Stimulated activated CD4-positive, alpha-beta T cell treated with anti-CD3 and anti-CD28 coated beads, TNF-alpha, amount 100 ng/mL, for 1 hour (primary cell): ENCODE results near the gene PSAPL1.

Source experiments
- DNase-seq, 3 donors: peaks; one replicate each; pipeline ENCODE4 v3.0.0-alpha.2; 2020; ENCODE audit warnings: low read depth in 3 of 3, low spot score in 1 of 3

The PSAPL1 gene

DNA sequence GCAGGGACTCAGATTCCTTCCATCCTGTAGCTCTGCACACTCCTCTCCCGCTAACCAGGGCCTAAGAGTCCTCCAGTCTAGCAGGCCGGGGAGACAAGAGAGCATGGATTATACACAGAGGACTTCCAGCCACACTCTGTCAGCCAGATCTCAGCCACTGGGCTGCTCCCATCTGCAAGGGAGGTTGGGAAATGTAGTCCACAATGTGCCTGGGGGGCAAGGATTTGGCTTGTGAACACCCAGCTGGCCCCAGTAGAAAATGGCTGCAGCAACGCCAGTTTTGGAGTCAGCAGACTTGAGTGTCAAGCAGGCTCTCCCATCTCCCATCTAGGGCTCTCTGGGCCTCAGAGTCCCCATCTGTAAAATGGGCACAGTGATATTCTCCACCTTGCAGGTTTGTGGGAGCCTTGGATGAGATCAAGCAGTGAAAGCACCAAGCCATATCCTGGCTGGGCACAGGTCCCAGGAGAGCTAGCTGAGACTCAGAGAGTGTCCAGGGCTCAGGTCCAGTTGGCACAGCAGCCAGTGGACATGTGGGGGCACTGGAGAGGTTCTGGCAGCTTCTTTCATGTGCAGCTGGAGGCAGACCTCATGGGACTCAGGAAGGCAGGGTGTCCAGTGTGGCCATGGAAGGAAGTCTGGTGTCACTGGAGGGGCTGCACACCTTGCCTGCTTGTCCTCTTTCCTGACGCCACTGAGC is 14.6 kb downstream of the PSAPL1 start:
- DNase-seq: no peak

DNA sequence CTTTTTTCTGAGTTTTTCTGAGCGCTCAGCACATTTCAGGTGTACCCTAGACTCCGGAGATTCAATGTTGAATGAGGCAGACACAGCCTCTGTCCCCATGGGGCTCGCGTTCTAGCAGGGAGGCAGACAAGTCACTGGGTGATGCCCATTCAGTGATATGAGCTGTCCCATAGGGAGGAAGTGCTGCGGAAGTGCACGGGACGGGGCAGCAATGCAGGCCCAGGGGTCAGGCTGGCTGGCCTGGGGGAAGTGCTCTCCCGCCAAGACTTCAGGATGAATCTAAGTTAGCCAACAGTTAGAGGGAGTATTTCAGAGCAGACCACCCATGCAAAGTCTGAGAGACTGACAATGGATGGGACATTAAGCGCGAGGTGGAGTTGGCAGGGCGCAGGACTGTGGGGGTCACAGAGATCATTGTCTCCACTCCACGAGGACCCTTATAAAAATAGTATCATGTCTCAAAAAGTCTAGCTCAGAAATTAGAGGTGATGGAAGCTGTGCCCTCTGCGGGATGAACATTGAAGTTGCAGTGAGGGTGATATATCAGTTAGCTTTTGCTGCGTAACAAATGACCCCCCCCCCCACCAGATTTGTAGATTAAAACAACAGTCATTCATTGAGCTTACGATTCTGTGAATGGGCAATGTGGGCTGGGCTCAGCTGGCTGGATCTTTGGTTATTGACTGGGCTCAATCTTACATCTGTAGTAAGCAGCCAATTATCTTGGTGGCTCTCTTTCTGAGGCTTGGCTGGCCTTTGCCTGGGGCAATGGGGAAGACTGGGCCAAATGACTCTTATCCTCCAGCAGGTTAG is 16.4 kb downstream of the PSAPL1 start:
- DNase-seq: no peak

DNA sequence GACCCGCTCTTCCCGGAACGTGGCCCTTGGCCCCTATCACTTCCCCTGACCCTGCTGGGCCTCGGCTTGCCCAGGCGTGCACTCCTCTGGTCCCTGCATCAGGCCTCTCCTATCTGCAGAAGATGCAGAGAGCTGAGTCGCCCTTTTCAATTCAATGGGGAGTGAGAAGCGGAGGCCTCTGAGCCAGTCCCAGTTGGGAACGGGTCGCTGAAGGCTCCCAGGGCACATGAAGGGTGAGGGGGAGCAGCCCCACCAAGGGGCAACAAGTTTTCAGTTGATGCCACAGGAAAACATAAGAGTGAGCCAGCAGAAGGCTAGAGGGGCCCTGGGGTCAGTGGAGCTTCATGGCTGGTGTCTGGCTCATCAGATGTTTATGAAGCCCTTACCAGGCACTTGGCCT is 17.1 kb downstream of the PSAPL1 start:
- no peak for DNase-seq

DNA sequence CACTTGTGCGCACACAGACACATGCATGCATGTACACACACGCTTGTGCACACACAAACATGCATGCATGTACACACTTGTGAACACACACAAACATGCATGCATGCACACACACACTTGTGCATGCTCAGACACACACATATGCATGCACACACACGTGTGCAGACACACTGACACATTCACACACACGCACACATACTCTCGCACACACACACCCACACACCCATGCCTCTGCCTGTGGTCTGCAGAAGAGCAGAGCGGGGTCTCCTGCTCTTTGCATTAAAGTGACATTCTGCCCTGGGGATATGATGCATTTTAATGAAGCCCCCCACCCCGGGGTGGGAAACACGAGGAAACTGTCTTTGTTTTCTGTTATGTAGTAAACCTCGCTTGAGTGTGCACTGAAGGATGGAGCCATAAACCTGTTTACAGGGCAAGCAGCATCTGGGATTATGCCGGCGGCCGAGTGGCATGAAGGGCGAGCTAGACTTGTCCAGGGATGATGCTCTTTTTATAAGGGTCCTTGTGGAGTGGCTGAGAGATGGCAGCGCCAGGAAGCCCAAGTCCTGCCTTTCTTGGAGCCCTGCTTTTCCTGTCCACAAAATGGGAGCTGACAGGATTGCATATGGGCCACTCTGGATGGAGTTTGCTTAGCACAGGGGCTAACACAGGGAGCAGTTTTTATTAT is 17.8 kb downstream of the PSAPL1 start:
- DNase-seq: no peak

DNA sequence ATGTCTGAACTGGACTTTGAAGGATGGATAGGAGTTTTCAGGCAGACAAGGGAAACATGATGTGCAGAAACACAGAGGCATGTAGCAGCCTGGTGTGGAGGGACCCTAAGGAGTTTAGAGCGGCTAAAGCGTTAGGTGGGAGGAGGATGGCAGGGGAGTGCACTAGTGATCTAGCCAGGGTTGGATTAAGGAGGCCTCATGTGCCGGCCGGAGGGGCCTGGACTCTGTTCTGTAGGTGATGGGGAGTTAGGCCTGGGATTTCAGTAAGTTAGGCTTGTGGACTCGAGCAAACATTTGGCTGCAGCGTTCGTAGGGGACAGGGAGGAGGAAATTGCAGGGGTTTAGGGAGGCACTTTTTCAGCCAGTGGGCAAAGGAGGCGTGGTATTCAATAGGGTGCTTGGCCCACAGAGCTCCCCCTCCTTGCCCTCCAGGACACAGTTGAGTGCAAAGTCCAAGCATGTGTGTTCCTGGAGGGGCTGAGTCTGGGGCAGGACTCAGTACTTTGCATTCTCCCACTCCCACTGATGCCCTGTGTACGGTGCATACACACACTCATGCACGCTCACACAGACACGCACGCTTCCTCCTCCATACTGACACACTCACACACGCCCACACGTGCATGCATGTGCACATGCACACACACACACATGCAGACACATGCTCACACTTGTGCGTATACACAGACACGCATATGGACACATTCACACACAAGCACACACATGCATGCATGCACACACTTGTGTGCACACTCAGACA is 18.6 kb downstream of the PSAPL1 start:
- no peak for DNase-seq

DNA sequence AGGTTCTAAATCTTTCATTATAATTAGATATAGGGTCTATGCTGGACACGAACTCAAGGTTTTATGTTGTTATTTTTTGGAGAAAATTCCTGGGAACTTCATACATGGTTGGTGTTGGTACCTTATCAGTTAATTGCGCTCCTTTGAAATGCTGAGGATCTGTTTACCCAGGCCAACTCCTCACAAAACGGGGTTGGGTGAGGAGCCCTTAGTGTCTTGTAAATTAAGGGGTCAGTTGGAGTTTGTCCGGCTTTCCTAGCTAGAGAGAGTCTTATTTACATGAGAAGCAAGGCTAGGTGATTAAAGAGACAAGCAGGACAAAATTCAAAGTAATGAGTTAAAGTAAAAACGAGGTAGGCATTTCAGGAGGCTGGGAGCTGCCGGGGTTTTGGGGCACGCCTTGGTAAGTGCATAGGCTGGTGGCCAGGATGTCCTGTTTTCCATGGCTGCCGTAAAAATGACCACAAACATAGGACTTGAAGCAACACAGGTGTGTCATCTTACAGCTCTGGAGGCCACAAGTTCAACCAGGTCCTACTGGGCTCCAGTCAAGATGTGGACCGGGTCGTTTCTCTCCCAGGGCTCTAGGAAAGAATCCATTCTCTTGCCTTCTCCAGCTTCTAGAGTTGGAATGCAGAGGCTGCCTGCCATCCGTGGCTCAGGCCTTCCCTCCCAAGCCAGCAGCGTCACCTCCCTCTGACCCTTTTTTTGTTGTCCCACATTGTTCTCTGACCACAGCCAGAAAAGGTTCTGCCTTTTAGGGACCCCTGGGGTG is 19.8 kb downstream of the PSAPL1 start:
- no peak for DNase-seq

DNA sequence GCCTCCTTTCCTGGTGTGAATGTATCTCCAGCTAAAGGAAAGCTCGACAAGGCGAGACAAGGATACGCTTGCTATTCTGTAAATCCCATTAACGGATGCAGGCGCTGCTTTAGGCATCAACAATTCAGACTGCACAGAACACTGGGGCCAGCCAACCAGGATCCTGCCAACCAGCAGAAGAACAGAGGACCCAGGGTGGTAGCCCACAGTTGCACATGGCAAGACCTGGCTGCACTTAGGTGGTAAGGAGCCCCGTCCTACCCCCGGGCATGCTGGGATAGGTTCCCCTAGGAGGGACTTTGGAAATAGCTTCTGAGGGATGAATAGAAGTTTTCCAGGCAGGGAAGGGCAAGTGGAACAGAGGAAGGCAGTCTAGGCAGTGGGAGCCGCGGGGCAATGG is 20.7 kb downstream of the PSAPL1 start:
- no peak for DNase-seq

DNA sequence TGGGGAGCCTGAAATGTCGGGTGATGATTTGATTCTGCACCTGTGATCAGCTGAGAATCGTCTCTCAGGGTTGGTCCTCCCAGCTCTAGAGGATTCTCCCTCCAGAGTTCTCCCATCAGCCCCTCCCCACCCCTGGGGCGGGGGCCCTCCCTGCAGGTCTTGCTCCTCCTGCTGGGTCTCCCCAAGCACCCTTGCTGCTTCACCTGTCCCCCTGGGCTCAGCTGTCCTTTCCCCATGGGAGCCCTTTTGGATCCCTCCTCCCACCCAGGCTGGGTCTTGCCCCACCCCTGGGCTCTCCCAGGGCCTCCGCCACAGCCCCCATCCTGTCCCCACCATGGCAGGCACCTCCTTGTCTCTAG is 22.2 kb downstream of the PSAPL1 start:
- no peak for DNase-seq

DNA sequence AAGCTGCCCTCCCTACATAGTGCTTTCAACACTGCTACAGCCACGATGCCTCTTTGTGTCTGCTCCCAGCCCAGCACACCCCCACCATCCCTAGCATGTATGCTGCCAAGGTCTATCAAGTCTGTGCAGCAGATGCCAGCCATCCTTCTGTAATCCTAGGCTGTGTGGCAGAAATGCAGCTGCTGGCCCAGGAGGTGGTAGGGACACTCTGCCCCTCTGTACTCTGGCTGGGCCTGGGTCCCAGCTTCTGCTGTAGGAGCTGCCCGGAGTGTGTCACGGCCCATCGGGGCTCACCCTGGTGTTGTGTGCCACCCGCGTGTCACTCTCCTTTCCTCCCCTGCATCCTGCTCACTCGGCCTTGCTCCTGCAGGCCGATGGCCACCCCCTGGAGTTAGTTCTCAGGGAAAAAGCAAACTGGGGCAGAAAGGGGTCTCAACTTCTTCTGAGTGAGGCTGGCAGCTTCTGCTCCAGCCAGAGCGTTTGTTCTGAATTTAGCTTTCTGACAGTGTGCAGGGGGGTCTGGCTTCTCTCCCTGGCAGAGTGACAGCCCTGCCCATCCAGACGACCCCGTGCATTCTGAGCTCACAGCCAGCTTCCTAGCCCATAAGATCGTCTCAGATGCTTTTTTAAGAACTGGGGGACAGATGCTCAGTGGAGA is 22.7 kb downstream of the PSAPL1 start:
- no peak for DNase-seq

DNA sequence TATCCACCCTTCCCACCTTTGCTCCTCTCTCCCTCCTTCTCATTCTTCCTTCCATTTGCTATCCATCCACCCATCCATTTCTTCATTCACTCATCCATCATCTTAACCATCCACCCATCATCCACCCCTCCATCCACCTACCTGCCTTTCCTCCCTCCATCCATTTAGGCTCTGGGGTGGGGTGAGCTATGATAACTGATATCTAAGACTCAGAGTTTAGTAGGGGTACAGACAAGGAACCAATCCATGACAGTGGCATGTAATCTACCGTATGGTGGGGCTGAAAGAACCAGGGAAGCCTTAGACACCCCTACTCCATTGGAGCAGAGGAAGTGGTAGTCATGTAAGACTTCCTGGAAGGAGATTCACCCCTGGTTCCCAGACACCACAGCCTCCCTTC is 23.2 kb downstream of the PSAPL1 start:
- DNase-seq: no peak

DNA sequence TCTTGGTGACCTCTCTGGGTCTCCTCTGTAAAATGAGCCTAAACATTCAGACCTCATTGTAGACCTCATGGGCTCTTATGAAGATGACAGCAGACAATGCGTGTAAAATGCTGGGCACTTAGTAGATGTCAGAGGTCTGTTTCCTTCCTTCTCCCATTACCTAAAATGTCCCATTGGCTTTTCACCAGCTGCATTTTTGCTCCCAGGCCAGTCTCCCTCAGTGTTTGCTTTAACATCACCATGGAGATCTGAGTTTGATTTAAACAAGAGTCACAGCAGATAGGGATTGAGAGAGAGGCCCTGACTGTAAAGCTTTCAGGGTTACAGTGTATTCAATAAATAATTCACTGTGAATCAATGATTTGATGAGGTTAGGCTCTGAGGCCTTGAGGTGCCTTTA is 24.3 kb downstream of the PSAPL1 start:
- no peak for DNase-seq

DNA sequence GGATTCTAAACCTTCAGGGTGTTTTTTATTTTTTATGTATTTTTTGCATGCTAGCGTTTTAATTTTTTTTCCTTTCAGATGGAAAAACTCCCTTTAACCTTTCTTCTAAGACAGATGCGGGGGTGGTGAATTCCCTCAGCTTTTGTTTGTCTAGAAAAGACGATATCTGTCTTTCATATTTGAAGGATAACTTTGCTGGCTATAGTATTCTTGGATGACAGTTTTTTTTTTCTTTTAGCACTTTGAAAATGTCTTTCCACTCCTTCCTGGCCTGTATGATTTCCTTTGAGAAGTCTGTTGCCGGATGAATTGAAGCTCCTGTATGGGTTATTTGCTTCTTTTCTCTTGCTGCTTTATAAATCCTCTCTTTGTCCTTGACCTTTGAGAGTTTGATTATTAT is 26.6 kb downstream of the PSAPL1 start:
- no peak for DNase-seq

DNA sequence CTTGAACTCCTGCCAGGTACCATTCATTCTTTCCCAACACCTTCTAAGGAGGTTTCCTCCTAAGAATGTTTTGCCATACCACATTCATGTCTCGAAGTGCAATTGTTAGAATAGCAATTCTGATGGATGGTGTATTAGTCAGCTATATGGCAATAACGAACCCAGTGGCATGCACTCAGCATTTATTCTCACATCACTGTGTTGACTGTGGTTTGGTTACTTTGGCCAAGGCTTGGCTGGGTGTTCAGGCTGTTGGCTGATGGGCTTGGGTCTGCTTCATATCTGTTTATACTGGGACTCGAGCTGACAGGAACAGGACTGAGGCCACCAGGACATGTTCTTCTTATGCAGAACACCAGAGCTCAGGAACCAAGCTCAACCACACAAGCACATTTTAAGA is 31.7 kb downstream of the PSAPL1 start:
- DNase-seq: no peak

DNA sequence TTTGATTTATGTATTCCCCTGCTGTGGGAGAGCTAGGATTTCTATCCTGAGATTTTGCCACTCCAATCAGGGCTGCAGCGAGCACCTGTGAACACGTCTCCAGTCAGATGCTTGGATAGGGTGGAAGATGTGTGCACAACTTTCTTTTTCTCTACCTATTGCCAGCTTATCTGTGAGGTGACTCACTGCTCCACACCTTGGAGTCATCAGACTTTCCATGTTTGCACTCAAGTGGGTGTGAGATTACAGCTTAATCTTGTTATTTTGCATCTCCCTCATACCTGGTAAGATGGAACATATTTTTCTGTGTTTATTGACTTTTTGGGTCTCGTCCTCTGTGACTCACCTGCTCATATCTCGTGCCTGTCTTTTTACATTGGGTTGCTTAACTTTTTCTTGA is 32.2 kb downstream of the PSAPL1 start:
- DNase-seq: no peak

DNA sequence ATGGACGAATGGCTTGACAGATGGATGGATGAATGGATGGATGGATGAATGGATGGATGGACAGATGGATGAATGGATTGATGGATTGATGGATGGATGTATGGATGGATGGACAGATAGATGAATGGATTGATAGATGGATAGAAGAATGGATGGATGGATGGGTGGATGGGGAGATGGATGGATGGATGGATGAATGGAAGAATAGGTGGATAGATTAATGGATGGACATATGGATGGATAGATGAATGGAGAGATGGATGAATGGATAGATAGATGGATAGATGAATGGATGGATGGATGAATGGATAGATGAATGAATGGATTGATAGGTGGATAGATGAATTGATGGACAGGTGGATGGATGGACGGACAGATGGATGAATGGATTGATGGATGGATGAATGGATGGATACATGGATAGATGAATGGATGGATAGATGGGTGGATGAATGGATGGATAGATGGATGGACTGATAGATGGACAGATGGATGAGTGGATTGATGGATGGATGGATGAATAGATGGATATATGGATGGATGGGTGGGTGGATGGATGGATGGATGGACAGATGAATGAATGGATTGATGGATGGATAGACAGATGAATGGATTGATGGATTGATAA is 33.9 kb downstream of the PSAPL1 start:
- no peak for DNase-seq

DNA sequence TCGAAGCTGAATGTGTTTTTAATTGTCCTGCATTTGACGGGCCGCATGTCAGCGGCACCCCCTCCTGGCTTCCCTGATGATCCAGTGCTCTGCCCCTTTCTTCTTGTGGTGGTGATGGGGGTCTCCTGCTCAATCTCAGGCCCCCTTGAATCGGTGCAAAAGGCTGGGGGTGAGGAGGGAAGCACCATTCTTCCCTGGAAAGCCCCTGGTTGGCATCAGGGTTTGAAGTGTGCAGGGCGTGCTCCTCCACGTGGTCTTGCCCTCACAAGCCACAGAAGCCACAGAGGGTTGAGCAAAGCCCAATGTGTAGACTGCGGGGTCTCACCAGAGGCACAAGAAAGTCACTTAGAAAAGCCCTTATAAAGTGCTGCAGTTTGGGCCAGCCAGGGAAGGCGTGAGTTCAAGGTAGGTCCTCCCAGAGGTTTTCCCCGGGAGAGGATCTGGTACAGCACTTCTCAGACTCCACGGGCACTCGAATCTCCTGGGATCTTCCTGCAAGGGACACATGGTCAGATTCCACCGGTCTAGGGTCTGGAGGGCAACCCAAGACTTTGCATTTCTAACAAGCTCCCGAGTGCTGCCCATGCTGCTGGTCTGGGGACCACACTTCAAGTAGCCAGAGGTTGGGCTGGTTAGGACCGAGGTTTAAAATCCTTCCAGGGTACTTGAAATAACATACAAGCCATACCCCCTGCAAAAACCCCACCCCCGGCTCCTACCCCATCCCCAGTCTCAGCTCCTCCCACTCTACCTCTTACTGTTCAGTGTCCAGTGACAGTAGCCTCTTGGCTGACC is 35.1 kb downstream of the PSAPL1 start:
- no peak for DNase-seq

DNA sequence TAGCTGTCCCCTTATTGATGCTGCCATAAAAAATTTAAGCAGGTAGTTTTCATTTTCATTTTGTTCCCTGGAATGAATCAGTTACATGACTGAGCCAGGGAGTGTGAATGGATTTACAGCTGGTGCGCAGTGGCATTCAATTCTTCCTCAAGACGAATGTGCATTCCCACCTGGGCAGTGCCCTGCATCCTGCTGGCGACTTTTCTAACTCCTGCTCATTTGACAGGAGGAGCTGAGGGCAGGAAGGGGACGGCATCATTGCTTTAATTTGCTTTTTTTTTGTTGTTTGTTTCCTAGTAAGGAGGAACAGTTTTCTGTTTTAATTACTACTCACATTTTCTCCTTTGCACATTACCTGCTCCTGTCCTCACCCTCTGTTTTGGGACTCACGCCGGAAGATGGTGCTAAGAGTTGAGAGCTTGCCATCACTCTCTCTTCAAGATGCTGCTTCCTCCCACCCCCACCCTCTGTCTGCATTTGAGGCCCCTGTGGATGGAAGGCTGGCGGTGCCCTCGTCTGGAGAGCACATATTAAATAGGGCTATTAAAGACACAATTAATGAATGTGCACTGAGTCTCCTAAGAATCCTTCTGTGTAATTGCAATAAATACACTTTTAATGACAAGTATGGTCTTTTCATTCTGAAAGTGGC is 35.8 kb downstream of the PSAPL1 start:
- DNase-seq: no peak

DNA sequence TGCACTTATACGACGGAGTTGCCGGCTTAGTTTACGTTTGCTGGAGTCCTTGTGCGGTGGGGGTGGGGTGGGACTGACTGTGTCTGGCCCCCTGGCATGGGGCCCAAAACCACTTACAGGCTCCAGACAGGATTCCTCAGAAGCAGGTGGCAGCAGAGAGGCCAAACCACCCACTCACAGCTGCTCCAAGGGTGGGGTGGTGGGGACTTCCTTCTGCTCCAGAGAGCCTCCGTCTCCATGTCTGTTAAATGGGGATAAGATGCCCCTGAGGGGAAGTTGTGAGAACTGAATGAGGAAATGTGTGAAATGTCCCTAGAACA is 36.7 kb downstream of the PSAPL1 start:
- DNase-seq: no peak
